AG04449 (cell line): ENCODE data around the gene PTPRE.

Experiments used
- CTCF ChIA-PET: fragments of 350-600 bp; formaldehyde crosslinking; extraction: SDS; loops from one replicate; lab custom pipeline; 2021; ENCODE audit warnings: antibody characterized with exemption; lab: Yijun Ruan, JAX
- POLR2A ChIA-PET: fragments of 400-600, 350-600 bp; formaldehyde crosslinking; extraction: SDS; loops from one replicate; lab custom pipeline; 2020; ENCODE audit warnings: antibody characterized with exemption, inconsistent platforms; lab: Yijun Ruan, JAX
- DNase-seq: peaks from one replicate; pipeline ENCODE4 v3.0.0-alpha.2; 2010; ENCODE audit warnings: low read depth, low spot score
- H3K4me3 ChIP-seq: 2 replicates; pipeline ENCODE4 v1.5.1; 2011; ENCODE audit warnings: low read depth, mild to moderate bottlenecking, control low read depth, low read length
- TF ChIP-seq, protein P1 (sequence below): IDR thresholded peaks from one replicate; pipeline ENCODE4 v1.5.1; 2011; ENCODE audit warnings: mild to moderate bottlenecking, moderate library complexity, low read length, control low read depth, inconsistent platforms; ENCODE audit not compliant: insufficient read depth; ENCODE audit errors: missing control alignments

The PTPRE gene

DNA sequence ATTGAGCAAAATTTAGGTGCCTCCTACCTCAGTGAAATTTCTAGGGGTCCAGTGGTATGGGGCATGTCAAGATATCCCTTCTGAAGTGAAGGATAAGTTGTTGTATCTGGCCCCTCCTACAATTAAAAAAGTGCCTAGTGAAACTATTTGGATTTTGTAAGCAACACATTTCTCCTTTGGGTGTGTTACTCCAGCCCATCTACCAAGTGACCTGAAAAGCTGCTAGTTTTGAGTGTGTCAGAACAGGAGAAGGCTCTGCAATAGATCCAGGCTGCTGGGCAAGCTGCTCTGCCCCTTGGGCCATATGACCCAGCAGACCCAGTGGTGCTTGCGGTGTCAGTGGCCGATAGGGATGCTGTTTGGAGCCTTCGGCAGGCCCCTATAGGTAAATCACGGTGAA is 46.0 kb downstream of the PTPRE start:
- CTCF ChIA-PET = no interaction called here
- POLR2A ChIA-PET = no interaction called here
- no peak for DNase-seq
- H3K4me3 ChIP-seq = no peak overlapping the region
- TF ChIP-seq, protein P1, sequence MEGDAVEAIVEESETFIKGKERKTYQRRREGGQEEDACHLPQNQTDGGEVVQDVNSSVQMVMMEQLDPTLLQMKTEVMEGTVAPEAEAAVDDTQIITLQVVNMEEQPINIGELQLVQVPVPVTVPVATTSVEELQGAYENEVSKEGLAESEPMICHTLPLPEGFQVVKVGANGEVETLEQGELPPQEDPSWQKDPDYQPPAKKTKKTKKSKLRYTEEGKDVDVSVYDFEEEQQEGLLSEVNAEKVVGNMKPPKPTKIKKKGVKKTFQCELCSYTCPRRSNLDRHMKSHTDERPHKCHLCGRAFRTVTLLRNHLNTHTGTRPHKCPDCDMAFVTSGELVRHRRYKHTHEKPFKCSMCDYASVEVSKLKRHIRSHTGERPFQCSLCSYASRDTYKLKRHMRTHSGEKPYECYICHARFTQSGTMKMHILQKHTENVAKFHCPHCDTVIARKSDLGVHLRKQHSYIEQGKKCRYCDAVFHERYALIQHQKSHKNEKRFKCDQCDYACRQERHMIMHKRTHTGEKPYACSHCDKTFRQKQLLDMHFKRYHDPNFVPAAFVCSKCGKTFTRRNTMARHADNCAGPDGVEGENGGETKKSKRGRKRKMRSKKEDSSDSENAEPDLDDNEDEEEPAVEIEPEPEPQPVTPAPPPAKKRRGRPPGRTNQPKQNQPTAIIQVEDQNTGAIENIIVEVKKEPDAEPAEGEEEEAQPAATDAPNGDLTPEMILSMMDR = no peak

DNA sequence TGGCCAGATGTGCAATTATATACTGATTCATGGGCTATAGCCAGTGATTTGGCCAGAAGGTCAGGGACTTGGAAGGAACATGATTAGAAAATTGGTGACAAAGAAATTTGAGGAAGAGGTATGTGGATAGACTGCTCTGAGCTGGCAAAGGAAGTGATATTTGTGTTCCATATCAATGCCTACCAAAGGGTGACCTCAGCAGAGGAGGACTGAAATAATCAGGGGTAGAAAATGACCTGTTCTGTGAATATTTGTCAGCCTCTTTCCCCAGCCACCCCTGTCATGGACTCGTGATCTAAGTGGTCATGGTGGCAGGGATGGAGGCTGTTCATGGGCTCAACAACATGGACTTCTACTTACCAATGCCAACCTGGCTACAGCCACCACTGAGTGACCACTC is 47.0 kb downstream of the PTPRE start:
- H3K4me3 ChIP-seq = no peak overlapping the region
- no peak for DNase-seq
- ChIA-PET POLR2A (no interaction called here), CTCF (no interaction called here)
- TF ChIP-seq, protein P1 = no peak

DNA sequence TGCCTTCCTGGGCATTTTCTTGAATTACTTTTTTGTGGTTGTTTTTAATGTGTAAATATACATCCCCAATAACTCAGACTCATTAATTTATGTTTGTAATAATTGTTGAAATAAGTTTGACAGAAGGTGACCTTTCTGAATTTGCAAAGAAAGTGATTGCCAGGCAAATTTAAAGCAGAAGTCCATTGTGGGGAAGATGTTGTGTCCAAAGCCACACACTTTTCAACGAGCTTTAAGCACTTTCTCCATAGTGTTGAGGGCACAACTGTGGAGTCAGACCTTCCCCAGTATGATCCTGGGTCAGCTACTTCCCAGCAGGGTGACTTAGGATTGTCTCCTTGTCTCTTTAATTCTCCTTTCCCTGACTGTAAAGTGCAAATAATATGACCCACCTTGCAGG is 52.5 kb downstream of the PTPRE start:
- H3K4me3 ChIP-seq = no peak overlapping the region
- POLR2A ChIA-PET = no interaction called here
- TF ChIP-seq, protein P1 = no peak
- no peak for DNase-seq
- CTCF ChIA-PET = no interaction called here

DNA sequence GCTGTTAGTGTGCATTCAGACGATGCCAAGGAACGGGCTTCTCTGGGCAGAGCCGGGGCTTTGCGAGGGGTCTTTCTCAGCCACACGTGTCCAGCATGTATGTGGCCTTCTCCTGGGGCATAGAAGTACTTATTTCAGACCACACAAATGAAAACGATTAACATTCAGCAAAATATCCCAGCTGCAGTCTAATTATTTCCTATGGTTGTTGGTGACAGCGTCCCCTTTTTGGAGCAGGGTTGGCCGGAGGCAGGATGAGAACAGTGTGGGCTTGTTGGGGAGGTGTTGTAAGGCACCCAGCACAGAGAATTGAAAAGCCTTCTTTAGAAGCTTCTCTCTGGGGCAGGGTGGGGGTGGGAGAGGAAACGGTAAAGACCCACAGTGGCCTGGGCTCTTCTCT is 54.2 kb downstream of the PTPRE start:
- ChIA-PET CTCF (no interaction called here), POLR2A (no interaction called here)
- no peak for DNase-seq
- TF ChIP-seq, protein P1 = no peak
- H3K4me3 ChIP-seq = no peak overlapping the region

DNA sequence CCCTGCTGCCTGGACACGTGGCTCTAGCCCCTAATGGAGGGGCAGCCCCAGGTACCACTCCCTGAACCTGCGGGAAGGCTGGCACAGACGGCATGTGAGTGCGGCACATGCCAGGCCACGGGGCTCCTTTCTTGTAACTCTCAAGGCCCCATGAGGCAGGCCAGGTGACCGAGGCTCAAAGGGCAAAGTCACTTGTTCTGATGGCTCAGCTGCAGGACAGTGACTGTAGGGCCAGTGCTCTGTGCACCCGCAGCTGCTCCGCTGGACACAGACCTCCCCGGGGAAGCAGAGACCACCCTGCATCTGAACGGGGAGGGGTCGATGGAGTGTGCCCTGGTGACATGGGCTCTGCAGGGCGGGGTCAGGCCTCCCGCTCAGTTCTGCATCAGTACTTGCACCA is 55.3 kb downstream of the PTPRE start:
- CTCF ChIA-PET = no interaction called here
- TF ChIP-seq, protein P1 = no peak

DNA sequence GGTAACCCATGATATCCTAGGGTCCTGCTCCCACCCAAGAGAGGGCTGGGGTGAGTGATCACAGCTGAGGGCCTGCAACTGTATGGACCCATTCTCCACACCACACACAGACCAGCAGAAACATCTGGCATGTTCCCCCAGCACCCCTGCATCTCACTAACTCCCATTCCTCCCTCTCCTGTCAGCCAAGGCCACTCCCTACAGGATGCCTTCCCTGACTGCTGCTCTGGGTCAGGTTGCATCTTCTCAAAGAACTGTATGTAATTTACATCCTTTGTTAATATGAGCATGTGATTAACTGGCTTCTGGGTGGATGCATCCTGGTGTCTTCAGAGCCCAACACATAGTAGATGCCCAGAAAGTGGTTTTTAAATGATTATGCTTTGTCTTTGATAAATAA is 56.2 kb downstream of the PTPRE start:
- ChIA-PET CTCF (no interaction called here), POLR2A (no interaction called here)
- no peak for DNase-seq
- TF ChIP-seq, protein P1 = no peak
- H3K4me3 ChIP-seq = no peak overlapping the region

More for the DNA sequence above, 55.3 kb downstream of the PTPRE start:
- DNase-seq = no peak
- POLR2A ChIA-PET = no interaction called here
- H3K4me3 ChIP-seq = no peak overlapping the region
